ENCODE measurements around the gene OR8B12.

The OR8B12 gene

GRCh38 chr11:124493016-124493655 is 50.3 kb downstream of the OR8B12 start:
- no peak overlapping the region for H3K4me3 ChIP-seq (ENCODE audit: low read depth, low read length)
- CTCF ChIA-PET: no interaction called here
- TF ChIP-seq, protein P1, sequence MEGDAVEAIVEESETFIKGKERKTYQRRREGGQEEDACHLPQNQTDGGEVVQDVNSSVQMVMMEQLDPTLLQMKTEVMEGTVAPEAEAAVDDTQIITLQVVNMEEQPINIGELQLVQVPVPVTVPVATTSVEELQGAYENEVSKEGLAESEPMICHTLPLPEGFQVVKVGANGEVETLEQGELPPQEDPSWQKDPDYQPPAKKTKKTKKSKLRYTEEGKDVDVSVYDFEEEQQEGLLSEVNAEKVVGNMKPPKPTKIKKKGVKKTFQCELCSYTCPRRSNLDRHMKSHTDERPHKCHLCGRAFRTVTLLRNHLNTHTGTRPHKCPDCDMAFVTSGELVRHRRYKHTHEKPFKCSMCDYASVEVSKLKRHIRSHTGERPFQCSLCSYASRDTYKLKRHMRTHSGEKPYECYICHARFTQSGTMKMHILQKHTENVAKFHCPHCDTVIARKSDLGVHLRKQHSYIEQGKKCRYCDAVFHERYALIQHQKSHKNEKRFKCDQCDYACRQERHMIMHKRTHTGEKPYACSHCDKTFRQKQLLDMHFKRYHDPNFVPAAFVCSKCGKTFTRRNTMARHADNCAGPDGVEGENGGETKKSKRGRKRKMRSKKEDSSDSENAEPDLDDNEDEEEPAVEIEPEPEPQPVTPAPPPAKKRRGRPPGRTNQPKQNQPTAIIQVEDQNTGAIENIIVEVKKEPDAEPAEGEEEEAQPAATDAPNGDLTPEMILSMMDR (IDR thresholded peaks at IDR 0.05; ENCODE audit: insufficient read depth, low read length, missing control alignments): no peak

More at GRCh38 chr11:124493016-124493655, 50.3 kb downstream of the OR8B12 start:
- DNase-seq (ENCODE audit: low read depth, low spot score): no peak
- POLR2A ChIA-PET: no interaction called here
